EH (cell line): ENCODE data around the gene DNAJB1.
A peak's percentile ranks its signal among the peaks of the same experiment; 100 is the strongest.
"Not testable (repeated sequence)": the region's sequence is repeated elsewhere in the genome, so short reads cannot be mapped to it uniquely, and the experiment has no call there.

Source experiments
- DNase-seq: peaks from one replicate; pipeline ENCODE4 v3.0.0-alpha.2; 2015; ENCODE audit warnings: low read depth

Gene DNAJB1

GRCh38 chr19:14553042-14553938 lies 35.1 kb upstream of the DNAJB1 start:
- DNase-seq: no peak

GRCh38 chr19:14552006-14552360 lies 33.8 kb upstream of the DNAJB1 start:
- DNase-seq: not testable (repeated sequence)

DNA sequence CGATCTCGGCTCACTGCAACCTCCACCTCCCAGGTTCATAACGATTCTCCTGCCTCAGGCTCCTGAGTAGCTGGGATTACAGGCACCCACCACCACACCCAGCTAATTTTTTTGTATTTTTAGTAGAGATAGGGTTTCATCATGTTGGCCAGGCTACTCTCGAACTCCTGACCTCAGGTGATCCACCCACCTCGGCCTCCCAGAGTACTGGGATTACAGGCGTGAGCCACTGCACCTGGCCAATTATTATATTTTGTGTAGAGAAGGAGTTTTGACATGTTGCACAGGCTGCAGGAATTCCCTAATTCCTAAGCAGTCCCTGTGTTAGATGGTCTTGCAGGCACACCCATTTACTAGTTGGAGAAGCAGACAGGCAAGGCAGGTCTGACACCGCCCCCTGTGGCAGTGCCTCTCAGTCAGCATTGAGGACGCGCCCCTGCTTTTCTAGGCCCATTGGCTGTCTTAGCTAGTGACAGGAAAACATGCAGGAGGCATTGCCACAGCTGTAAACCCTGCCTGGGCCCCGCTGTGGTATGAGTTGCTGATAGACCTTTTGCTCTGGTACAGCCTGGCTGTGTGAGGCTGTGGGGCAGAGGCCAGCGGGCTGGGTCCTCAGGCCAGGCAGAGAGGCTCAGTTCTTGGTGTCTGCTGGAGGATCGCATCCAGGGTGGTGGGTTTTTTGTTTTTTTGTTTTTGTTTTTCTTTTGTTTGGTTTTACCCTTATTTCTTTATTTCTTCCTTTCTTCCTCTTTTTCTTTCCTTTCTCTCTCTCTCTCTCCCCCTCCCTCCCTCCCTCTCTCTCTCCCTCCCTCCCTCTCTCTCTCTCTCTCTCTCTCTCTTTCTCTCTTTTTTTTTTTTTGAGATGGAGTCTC lies 33.2 kb upstream of the DNAJB1 start:
- DNase-seq: peak; percentile 54

GRCh38 chr19:14550201-14550754 lies 32.1 kb upstream of the DNAJB1 start:
- DNase-seq: no peak

DNA sequence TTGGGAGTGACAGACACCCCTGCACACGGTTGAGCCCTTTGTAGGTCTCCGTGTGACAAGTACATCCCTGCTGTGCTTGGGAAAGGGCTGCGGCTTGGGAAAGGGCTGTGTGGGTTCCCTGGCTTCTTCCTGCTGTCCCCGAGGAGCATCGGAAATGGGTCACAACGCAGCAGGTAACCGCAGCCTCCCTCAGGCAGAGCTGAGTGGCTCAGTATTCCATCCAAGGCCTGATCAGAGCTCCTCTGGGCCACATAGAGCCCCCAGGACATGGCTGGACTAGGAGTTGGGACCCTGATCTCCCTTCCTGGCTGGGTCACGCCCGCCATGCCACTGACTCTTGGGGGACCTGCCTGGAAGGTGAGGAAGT lies 27.5 kb upstream of the DNAJB1 start:
- DNase-seq: no peak

DNA sequence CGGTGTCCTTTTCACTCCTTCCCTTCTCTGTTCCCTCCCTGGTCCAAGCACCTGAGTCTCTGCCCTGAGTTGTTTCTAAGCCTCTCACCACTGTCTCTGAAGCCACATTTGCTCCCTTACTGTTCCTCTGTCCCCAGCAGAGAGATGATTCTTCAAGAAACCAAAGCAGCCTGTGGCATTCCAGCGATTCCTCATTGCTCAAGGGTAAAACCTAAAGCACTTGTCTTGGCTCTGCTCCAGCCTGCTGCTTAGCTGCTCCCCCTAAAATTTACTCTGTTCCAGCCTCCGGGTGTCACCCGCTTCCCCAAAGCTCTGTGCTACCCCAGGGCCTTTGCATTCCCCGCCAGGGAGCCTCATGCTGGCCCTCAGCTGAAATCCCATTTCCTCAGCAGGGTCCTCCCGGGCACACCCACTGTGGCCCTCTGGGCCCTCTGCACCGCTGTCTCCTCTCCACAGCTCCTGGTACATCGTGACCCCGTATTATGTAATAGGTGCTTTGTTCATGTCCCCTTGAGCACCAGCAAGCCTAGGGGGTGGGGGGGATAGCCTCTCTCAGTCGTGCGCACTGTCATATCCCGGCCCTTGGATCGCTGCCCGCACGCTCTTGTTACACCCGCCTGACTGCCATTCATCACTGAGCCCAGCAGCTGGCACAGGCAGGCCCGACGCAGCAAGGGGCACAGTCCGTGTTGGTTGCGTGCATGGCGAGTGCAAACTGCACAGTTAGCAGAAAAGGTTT lies 26.9 kb upstream of the DNAJB1 start:
- DNase-seq: peak; percentile 26

DNA sequence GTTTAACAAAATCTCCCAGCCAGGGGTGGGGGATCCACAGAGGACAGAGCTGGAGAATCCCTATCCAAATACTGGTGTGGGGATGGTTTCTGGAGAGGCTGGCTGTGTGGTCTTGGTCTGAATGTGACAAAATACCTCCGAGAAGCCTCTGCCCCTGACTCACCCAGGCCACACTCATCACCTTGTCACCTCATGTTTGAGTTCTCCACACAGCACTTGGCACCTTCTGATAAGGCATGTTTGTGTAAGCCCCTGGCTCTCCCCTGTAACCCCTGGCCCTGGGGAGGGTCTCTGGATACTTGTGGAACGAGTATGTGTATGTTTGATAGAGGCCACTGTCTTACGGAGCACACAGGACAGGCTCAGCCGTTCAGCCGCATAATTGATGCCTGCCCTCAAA lies 25.9 kb upstream of the DNAJB1 start:
- DNase-seq: no peak

DNA sequence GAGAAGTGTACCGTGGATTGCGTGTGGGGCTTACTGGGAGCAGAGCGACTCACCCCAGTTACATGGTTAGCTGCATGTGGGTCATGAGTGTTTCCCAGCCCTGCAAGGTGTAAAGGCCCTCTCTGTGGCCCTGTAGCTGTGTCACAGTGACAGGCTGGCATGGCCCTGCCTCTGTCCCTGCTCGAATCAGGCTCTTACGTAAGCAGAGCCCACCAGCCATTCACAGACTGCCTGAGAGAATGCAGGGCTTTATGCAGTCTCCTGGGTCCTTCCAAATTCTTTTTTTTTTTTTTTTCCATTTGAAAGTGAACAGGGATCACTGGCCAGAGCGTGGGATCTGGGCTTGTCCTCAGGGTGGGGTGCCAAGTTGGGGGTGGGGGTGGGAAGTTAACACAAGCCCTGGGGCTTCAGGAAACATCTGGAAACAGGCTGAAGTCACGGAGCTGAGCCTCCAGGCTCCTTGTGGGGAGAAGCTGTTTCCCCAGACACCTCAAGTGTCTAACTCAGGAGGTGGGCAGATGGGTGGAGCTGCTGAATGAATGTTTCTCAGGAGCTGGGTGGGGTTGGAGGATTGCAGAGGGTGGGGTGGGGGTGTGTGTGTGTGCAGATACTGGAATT lies 24.6 kb upstream of the DNAJB1 start:
- peak; percentile 56 for DNase-seq

DNA sequence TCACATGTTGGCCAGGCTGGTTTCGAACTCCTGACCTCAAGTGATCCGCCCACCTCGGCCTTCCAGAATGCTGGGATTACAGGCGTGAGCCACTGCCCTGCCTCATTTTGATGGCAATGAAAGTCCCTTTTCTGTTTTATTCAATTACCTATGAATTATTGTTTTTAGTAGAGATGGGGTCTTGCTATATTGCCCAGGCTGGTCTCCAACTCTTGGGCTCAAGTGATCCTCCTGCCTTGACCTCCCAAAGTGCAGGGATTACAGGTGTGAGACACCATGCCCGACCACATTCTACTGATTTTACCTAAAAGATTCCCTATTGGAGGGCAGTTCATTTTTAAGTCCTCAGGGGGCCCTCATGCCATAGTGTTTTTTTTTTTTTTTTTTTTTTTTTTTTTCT lies 23.8 kb upstream of the DNAJB1 start:
- not testable (repeated sequence) for DNase-seq

DNA sequence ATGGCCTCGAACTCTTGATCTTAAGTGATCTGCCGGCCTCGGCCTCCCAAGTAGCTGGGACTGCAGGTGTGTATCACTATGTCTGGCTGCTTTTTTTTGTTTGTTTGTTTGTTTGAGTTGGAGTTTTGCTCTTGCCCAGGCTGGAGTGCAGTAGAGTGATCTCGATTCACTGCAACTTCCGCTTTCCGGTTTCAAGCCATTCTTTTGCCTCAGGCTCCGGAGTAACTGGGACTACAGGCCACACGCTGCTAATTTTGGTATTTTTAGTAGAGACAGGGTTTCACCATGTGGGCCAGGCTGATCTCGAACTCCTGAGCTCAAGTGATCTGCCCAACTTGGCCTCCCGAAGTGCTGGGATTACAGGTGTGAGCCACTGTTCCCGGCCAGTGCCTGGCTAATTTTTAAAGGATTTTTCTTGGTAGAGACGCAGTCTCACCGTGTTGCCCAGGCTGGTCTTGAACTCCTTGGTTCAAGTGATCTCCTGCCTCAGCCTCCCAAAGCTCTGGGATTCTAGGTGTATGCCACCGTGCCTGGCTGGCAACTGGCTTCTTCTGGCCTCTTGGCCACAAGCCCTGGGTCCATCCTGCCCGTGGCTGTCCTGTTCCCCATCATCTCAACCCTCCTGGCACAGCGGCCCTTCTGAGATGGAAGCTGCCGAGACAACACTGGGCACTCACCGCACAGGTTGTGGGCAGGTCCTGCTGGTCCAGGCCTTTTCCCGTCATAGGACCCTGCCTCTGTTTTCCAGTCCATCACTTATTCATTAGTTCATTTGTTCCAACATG lies 22.7 kb upstream of the DNAJB1 start:
- no peak for DNase-seq

DNA sequence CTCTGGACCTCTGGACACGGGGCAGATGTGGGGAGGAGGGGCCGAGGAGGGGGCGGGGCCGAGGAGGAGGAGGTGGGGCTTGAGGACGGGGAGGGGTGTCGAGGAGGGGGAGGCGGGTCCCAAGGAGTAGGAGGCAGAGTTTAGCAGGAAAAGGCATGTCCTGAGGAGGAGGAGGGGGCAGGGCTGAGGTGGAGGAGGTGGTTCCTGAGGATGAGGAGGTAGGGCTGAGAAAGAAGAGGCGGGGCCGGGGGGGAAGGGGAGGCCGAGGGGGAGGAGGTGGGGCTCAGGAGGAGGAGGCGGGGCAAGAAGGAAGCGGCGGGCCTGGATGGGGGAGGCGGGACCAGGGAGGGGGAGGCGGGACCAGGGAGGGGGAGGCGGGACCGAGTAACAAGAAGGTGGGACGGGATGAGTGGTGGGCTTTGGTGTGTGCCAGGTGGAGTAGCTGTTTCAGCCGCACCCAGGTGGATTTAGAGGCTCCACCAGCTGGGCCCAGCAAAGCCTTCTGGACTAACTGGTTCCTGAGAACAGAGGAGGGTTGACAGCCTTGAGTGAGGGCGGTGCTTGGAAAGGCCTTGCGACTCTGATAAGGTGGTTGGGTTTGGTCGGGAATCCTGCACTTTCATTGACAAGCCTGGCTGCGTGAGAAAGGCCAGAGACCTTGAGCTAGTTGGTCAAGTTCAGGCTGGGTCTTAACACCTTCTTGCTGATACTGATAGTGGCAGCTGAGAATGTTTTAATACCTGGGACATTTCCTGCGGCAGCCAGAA lies 18.9 kb upstream of the DNAJB1 start:
- peak; percentile 52 for DNase-seq

DNA sequence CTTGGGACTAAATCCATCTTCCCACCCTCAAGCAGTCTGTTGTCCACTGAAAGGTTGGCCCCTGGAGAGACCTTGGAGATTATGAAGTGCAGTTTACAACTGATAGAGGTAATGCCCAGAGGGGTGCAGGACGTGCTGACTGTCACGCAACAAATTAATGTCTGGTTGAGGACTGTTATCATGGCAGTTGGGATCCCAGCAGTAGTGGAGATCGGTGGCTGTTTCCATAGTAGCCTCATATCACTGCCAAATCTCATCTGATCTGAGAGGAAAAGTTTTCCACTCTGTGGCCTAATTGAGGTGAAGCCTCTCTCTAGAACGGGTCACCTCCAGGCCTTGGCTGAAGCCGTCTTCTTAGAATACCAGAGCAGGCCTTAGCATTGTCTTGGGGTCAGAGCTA lies 15.3 kb upstream of the DNAJB1 start:
- DNase-seq: no peak

GRCh38 chr19:14530506-14530905 lies 12.3 kb upstream of the DNAJB1 start:
- DNase-seq: no peak

GRCh38 chr19:14530005-14530348 lies 11.8 kb upstream of the DNAJB1 start:
- DNase-seq: no peak

DNA sequence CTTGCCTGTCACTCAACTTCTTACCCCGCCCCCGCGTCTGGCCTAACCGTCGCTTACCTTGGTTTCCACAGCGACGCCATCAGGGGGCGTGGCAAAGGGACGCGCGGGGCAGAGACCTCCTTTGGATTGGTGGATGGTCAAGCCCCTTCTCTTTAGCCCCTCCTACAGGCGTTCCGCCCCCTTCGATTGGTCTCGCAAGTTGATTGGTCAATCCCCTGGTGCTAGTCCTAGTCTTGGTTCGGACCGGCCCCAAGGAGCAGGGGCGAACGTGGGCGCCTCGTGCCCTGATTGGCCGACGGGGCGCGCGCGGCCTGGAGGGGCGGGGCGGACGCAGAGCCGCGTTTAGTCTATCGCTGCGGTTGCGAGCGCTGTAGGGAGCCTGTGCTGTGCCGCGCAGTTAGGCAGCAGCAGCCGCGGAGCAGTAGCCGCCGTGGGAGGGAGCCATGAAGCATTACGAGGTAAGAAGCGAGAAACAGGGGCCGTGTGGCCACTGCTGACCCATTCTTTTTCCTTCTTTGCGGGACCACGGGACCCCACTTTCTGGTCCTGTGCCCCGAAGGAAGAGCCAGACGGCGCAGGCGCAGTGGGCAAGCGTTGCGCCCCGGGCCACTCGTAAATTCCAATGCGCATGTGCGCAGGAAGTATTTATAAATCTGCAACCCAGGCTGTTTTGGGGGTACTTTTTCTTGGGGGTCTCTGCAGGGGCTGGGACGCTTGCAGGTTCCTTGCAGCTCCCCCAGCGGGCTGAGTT lies 11.2 kb upstream of the DNAJB1 start, which contains the start of gene TECR:
Gene TECR, plus strand, starts transcription at position 341 of the 751 bp plus-strand sequence. Its CDS starts 103 bp downstream, at position 444.
- DNase-seq: peak; percentile 100

DNA sequence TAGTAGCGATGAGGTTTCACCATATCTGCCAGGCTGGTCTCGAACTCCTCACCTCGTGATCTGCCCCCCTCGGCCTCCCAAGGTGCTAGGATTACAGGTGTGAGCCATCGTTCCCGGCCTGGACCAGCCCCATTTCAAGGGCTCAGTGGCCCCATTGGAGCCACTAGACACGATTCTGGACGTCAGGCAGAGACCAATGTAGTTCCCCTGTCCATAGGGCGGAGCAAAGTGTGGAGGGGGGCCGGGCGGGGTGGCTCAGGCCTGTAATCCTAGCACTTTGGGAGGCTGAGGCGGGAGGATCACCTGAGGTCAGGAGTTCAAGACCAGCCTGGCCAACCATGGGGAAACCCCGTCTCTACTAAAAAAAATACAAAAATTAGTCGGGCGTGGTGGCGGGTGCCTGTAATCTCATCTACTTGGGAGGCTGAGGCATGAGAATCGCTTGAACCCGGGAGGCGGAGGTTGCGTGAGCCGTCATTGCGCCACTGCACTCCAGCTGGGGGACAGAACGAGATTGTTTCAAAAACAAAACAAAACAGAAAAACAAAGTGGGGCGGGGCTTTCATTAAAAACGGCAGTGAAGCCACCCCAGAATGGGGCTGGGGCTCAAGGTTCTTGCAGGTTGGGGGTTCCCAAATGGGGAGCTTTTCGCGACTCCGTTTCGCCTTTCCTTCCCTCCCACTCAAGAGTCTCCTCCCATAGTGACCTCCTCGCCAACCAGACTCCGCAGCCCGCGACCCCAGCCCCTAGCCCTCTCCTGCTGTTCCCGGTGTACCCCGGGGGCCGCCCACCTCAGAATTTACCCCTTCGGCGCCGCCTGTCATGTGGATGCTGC lies 10.4 kb upstream of the DNAJB1 start:
- DNase-seq: no peak

GRCh38 chr19:14526423-14526822 lies 8.2 kb upstream of the DNAJB1 start:
- no peak for DNase-seq

GRCh38 chr19:14525729-14526128 lies 7.5 kb upstream of the DNAJB1 start:
- DNase-seq: no peak
